H7 (cell line): Measurements from ENCODE around the gene ZNF66. TPM values are rescaled to one million over a fixed set of nuclear protein-coding genes. Genes with fewer than 3 reads are reported as not detected.
"Not testable (repeated sequence)": the region's sequence is repeated elsewhere in the genome, so short reads cannot be mapped to it uniquely, and the experiment has no call there.

Experiments
- DNase-seq: peaks from one replicate; pipeline ENCODE4 v3.0.0; 2012
- H3K27me3 ChIP-seq: 2 replicates; pipeline ENCODE4 v1.6.0; 2011; ENCODE audit warnings: mild to moderate bottlenecking, low read length; ENCODE audit not compliant: control insufficient read depth, insufficient read depth
- H3K36me3 ChIP-seq: replicated peaks from 2 replicates; pipeline ENCODE4 v1.5.1; 2011; ENCODE audit warnings: low read length; ENCODE audit not compliant: control insufficient read depth, insufficient read depth
- H3K4me3 ChIP-seq: 2 replicates; pipeline ENCODE4 v1.5.1; 2011; ENCODE audit warnings: low read depth, mild to moderate bottlenecking, control low read depth, low read length, moderate library complexity; ENCODE audit not compliant: insufficient read depth
- total RNA-seq: library from RNA; depleted of rRNA; stranded (reverse); fragments of >200 nt; shearing (Covaris generic); gene quantifications from 2 replicates; pipeline ENCODE4 v1.2.3, GENCODE V29; 2014; rRNA removed

The ZNF66 gene
- total RNA-seq = not detected in 2 replicates

DNA sequence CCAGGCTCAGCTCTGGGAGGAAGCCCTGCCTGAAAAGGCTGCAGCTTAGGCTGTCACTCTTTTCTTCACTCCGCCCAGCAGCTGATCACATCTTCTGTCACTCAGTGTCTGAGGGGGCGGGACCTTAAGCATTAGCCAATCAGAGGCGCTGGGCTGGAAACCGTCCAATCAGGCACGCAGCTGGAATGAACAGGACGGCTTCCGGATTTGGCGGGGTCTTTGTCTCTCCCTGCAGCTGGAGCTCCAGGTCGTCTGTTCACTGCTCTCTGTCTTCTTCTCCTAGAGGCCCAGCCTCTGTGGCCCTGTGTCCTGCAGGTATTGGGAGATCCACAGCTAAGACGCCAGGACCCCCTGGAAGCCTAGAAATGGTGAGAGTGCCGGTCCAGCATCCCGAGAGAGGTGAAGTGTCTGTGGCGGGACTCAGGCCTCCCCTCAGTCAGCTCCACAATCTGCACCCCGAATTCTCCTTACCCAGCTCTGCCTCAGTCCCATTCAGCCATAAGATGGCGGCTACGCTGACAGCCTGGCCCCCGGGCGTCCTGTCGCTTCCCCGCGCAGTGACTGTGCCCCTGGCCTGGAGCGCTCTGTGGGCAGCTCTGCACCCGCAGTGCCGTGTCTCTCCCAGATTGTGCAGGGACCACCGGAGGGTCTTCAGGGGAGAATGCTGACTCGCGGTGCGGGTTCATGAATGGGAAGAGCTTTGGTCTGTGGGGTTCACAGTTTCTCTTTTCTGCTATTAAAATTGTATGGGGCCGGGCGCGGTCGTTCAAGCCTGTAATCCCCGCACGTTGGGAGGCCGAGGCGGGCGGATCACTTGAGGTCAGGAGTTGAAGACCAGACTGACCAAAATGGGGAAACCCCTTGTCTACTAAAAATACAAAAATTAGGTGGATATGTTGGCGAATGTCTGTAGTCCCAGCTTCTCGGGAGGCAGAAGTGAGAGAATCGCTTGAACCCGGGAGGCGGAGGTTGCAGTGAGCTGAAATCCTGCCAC, at the start of gene ZNF66:
ZNF66 (plus strand) TSS at position 222 of the 994 bp plus-strand sequence; CDS start at position 366, 144 bp downstream.
- Histone ChIP-seq H3K27me3 (no peaks in the 10 kb centered on the region), H3K36me3 (peaks cover 2% of the 10 kb centered on the region; the same call in 1 of the 2 replicates), H3K4me3 (peak within 1 kb of the TSS; percentile 69; the same call in 1 of the 2 replicates)
- peak; percentile 86 for DNase-seq

DNA sequence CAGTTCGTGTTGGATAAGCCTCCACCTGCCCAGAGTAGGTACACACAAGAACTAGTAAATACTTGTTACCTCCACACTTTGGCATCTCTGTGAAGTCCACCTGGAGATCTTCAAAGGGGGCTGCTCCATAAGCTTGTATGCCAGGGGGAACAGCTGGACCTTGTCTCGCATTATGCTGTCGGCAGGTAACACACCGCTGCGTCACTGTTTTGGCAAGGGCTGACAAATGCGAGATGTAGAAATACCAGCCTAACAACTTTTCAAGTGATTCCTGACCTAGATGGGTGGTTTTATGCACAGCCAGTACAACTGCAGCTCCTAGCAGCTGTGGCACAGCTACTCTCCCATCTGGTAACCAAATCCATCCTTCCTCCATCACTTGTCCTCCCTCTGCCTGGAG, 25.9 kb upstream of the ZNF66 start:
- H3K27me3 ChIP-seq, H3K36me3 ChIP-seq, DNase-seq, H3K4me3 ChIP-seq: not testable (repeated sequence)

DNA sequence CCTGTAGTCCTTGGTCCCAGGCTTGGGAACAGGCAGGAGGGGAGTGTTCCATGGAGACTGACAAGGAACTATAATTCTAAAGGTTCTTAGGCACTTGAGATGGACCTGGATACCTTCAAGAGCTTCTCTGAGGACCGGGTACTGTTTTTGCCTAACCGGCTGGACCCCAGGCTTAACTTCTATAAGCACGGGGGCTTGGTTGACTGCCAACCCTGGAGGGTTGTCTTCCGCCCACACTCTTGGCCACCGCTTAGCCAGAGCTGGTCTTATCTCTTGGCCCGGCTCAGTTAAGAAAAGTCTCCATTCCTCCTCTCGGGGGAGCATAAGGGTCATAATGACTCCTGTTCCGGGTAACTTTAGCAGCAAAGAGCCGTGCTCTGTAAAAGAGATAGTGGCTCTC, 23.8 kb upstream of the ZNF66 start:
- not testable (repeated sequence) for H3K27me3 ChIP-seq, H3K36me3 ChIP-seq, DNase-seq, H3K4me3 ChIP-seq

DNA sequence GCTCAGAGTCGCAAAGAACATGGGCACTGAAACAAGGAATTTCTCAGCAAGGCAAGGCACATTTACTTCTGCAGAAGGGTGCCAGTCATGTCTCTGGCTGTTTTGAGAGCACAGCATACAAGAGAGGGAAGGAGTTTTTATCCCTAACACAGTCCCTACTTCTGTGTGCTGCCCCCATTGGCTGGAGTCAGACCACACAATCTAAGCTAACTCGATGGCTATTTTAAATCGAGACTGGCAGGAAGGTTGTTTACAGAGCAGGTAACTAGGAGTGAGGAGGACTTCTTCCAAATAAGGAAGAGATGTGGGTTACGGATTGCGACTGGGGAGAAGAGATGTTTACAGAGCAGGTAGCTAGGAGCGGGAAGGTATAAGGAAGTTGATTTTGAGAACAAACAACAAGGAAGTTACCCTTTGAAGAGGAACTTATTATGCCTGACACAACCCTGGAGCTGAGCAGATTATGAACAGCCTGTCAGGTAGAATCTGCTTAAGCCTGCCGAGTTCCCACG, 6.8 kb upstream of the ZNF66 start:
- not testable (repeated sequence) for H3K27me3 ChIP-seq, H3K36me3 ChIP-seq, H3K4me3 ChIP-seq, DNase-seq

DNA sequence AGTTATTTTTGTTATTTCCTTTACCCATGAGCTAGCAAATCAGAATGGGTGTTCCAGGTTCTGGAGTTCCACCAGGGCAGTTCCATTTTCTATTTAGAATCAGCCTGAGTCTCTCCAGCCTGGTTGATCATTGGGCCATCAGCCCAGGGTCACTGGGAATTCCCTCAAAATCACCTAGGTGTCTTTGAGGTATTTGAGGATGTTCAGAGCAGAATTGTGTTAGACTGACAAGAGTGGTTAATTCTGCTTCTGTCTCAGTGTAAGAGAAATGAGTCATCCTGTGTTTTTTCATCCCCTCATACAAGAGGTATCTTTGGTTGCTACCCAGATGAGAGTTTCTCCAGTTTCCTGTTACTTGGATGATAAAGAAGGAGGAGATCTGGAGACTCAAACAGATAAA, 11.7 kb downstream of the ZNF66 start:
- H3K36me3 ChIP-seq = peaks cover 2% of the 10 kb centered on the region; the same call in 1 of the 2 replicates
- DNase-seq = no peak

DNA sequence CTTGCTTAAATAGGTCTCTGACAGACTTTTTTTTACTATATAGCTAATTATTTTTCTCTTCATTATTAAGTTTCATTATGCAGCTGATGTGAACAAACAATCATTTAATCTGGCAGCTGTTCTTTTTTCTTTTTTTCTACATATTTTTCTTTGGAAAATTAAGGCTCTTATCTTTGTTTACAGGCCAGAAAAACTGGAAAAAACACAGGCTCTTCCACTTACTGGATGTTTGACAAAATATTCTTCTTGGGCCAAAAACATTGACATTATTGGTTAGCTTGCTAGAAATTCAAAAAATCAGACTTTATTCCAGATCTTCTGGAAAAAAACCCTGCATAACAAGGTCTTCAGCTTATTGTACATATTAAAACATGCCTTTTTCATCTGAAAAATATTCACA, 15.7 kb downstream of the ZNF66 start:
- H3K4me3 ChIP-seq = no peak overlapping the region
- no peak for DNase-seq
- H3K36me3 ChIP-seq = peaks cover 7% of the 10 kb centered on the region
- H3K27me3 ChIP-seq = no peaks in the 10 kb centered on the region

More for the DNA sequence above, 11.7 kb downstream of the ZNF66 start:
- H3K27me3 ChIP-seq = no peaks in the 10 kb centered on the region
- H3K4me3 ChIP-seq = no peak overlapping the region

DNA sequence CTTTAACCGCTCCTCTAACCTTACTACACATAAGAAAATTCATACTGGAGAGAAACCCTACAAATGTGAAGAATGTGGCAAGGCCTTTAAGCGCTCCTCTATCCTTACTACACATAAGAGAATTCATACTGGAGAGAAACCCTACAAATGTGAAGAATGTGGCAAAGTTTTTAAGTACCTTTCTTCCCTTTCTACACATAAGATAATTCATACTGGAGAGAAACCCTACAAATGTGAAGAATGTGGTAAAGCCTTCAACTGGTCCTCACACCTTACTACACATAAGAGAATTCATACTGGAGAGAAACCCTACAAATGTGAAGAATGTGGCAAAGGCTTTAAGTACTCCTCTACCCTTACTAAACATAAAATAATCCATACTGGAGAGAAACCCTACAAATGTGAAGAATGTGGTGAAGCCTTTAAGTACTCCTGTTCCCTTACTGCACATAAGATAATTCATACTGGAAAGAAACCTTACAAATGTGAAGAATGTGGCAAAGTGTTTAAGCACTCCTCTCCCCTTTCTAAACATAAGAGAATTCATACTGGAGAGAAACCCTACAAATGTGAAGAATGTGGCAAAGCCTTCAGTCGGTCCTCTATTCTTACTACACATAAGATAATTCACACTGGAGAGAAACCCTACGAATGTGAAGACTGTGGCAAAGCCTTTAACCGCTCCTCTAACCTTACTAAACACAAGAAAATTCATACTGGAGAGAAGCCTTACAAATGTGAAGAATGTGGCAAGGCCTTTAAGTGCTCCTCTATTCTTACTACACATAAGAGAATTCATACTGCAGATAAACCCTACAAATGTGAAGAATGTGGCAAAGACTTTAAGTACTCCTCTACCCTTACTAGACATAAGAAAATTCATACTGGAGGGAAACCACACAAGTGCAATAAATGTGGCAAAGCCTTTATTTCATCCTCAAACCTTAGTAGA, 30.5 kb downstream of the ZNF66 start:
- not testable (repeated sequence) for H3K4me3 ChIP-seq, H3K36me3 ChIP-seq, DNase-seq, H3K27me3 ChIP-seq

DNA sequence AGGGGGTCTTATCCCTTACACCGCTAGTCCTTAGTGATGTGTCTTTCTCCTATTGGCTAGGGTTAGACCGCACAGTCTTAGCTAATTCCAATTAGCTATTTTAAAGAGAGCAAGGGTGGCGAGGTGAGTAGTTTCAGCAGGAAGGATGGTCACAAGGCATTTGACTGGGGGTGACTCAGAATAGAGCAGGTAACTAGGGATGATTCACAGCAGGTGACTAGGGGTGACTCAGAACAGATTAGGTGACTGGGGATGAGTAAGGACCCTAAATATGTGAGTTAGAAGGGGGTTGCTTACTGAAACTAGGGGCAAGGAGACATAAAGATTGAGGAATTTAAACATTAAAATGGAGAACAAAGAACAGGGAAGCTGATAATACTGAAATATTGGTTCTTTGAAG, 64.3 kb downstream of the ZNF66 start:
- H3K27me3 ChIP-seq = no peaks in the 10 kb centered on the region
- DNase-seq = no peak
- no peaks in the 10 kb centered on the region for H3K36me3 ChIP-seq
- H3K4me3 ChIP-seq = no peak overlapping the region

Other genes with a start within 250 kb of the ZNF66 start
- not detected in 2 replicates for gene ZNF737, start 210.5 kb upstream of the ZNF66 start, total RNA-seq
- not detected in 2 replicates for gene ZNF626, start 114.7 kb upstream of the ZNF66 start, total RNA-seq
- 0.26 TPM in 1 of 2 replicates, not detected in the other for gene ZNF85, start 146.9 kb downstream of the ZNF66 start, total RNA-seq
- gene ZNF430, start 244.4 kb downstream of the ZNF66 start, total RNA-seq = 3.3 and 9.8 TPM in 2 replicates